ENCODE data around the gene PHETA1.
"Not testable (repeated sequence)": the region's sequence is repeated elsewhere in the genome, so short reads cannot be mapped to it uniquely, and the experiment has no call there.

Gene PHETA1

DNA sequence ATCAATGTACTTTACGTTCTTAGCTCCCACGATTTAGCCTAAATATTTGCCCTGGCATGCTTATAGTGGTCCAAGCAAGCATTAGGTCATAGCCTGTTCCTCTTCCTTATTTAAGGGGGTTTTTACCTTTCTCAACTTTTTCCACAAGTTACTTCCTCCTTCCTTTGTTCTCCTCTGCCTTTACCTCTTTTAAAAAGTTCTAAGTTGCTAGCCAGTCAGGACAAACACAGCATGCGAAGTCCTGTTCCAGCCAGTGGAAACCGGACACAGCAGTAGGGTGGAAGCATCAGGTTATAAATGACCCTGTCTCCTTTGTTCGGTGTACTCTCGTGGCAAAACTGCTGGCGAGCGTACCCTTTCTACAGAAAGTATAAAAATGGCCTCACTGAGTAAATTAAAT lies 28.2 kb downstream of the PHETA1 start:
- DNase-seq, H3K36me3 Mint-ChIP-seq, H3K4me3 Mint-ChIP-seq, H3K27ac Mint-ChIP-seq, H3K9me3 Mint-ChIP-seq, CTCF ChIA-PET, H3K4me1 Mint-ChIP-seq: not testable (repeated sequence)
- H3K27me3 Mint-ChIP-seq = peaks cover 13% of the 10 kb centered on the region

DNA sequence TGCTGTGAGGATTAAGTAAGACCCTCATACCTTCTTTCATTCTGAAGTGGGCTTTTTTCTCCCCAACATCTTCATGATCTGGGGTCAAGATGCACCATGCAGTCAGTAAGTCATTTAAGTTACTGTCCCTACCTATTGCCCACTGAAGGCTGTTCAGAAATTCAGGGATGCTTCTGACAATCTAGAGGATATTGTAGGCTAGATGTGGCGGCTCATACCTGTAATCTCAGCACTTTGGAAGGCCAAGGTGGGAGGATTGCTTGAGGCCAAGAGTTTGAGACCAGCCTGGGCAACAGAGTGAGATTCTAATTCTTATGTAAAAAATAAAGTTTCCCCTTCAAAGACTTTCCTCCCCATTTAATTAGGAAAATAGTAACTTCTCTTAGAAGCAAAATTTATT lies 28.7 kb downstream of the PHETA1 start:
- Mint-ChIP-seq H3K9me3 (no peaks in the 10 kb centered on the region), H3K4me3 (no peak overlapping the region), H3K36me3 (no peaks in the 10 kb centered on the region), H3K27ac (no peak overlapping the region), H3K27me3 (peaks cover 13% of the 10 kb centered on the region), H3K4me1 (no peaks in the 10 kb centered on the region)
- no peak for DNase-seq
- CTCF ChIA-PET = interaction anchor here (1.9 kb wide), 1 partner anchor 56 kb away, joined by 5 read pairs; no protein-coding TSS in a partner anchor

- Mint-ChIP-seq H3K4me1 (no peaks in the 10 kb centered on the region), H3K27me3 (peaks cover 15% of the 10 kb centered on the region), H3K27ac (no peak overlapping the region), H3K9me3 (no peaks in the 10 kb centered on the region), H3K36me3 (no peaks in the 10 kb centered on the region), H3K4me3 (no peak overlapping the region)
- no peak for DNase-seq
- CTCF ChIA-PET = interaction anchor here (1.0 to 1.9 kb wide), 2 partner anchors 26 to 57 kb away, joined by 3 to 5 read pairs; no protein-coding TSS in a partner anchor
Measured at GRCh38 chr12:111339321-111339938, 29.5 kb downstream of the PHETA1 start.

DNA sequence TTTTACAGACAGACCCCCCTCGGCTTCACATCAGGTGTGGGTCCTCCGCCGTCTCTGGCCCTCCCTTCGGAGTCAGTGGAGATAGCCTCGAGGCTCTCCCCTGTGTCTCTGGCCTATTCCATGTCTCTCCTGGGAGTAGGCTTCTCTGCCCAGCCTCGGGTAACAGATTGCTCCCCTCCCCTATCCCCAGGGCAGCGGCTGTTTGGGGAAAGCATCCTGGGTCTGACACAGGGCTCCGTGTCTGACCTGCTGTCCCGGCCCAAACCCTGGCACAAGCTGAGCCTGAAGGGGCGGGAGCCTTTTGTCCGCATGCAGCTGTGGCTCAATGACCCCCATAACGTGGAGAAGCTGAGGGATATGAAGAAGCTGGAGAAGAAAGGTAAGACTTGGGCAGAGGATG lies 30.8 kb downstream of the PHETA1 start:
- Mint-ChIP-seq H3K4me1 (no peaks in the 10 kb centered on the region), H3K4me3 (no peak overlapping the region), H3K9me3 (no peaks in the 10 kb centered on the region), H3K27ac (no peak overlapping the region), H3K36me3 (no peaks in the 10 kb centered on the region), H3K27me3 (peaks cover 16% of the 10 kb centered on the region)
- CTCF ChIA-PET = interaction anchor here (1.9 kb wide), 1 partner anchor 58 kb away, joined by 5 read pairs; no protein-coding TSS in a partner anchor
- DNase-seq = no peak

GRCh38 chr12:111337371-111337770 lies 31.5 kb downstream of the PHETA1 start:
- H3K4me3 Mint-ChIP-seq = no peak overlapping the region
- CTCF ChIA-PET = no interaction called here
- peaks cover 17% of the 10 kb centered on the region for H3K27me3 Mint-ChIP-seq
- no peak for DNase-seq
- H3K4me1 Mint-ChIP-seq = no peaks in the 10 kb centered on the region
- no peak overlapping the region for H3K27ac Mint-ChIP-seq
- H3K9me3 Mint-ChIP-seq = no peaks in the 10 kb centered on the region
- H3K36me3 Mint-ChIP-seq = no peaks in the 10 kb centered on the region

DNA sequence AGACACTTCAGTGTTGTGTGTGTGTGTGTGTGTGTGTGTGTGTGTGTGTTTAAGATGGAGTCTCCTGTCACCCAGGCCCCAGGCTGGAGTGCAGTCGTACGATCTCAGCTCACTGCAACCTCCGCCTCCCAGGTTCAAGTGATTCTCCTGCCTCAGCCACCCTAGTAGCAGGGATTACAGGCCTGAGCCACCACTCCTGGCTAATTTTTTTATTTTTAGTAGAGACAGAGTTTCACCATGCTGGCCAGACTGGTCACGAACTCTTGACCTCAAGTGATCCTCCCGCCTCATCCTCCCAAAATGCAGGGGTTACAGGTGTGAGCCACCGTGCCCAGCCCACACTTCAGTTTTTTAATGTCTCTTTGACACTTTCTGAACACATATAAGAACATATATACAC lies 32.5 kb downstream of the PHETA1 start:
- H3K4me3 Mint-ChIP-seq, DNase-seq, H3K27ac Mint-ChIP-seq, CTCF ChIA-PET, H3K4me1 Mint-ChIP-seq, H3K9me3 Mint-ChIP-seq, H3K36me3 Mint-ChIP-seq: not testable (repeated sequence)
- H3K27me3 Mint-ChIP-seq = peaks cover 16% of the 10 kb centered on the region

DNA sequence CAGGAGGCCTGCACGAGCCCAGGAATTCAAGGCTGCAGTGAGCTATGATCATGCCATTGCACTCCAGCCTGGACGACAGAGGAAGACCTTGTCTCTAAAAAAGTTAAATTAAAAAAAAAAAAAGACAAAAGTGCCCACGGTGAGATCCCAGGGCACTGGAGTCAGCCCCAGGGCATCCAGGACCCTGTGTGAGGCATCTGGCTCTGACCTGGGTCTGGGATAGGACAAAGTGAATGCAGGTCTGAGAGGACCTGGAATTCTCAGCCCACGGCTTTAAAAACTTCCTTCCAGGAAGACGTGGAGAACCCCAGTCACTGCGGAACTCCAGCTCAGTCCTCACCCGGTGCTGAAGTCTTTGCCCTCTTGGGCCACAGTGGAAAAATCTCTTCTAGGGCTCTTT lies 33.1 kb downstream of the PHETA1 start:
- Mint-ChIP-seq H3K36me3 (no peaks in the 10 kb centered on the region), H3K4me3 (no peak overlapping the region), H3K9me3 (no peaks in the 10 kb centered on the region), H3K27me3 (peaks cover 13% of the 10 kb centered on the region), H3K4me1 (no peaks in the 10 kb centered on the region), H3K27ac (no peak overlapping the region)
- DNase-seq = no peak
- CTCF ChIA-PET = no interaction called here

DNA sequence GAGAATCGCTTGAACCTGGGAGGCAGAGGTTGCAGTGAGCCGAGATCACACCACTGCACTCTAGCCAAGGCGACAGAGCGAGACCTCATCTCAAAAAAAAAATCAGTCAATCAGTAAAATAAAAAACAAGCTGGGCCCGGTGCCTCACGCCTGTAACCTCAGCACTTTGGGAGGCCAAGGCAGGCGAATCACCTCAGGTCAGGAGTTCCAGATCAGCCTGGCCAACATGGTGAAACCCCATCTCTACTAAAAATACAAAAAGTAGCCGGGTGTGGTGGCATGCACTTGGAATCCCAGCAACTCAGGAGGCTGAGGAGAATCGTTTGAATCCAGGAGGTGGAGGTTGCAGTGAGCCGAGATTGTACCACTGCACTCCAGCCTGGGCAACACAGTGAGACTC lies 33.6 kb downstream of the PHETA1 start:
- H3K9me3 Mint-ChIP-seq, H3K27ac Mint-ChIP-seq, H3K36me3 Mint-ChIP-seq, H3K4me1 Mint-ChIP-seq, CTCF ChIA-PET, H3K4me3 Mint-ChIP-seq, DNase-seq: not testable (repeated sequence)
- H3K27me3 Mint-ChIP-seq = peaks cover 13% of the 10 kb centered on the region

DNA sequence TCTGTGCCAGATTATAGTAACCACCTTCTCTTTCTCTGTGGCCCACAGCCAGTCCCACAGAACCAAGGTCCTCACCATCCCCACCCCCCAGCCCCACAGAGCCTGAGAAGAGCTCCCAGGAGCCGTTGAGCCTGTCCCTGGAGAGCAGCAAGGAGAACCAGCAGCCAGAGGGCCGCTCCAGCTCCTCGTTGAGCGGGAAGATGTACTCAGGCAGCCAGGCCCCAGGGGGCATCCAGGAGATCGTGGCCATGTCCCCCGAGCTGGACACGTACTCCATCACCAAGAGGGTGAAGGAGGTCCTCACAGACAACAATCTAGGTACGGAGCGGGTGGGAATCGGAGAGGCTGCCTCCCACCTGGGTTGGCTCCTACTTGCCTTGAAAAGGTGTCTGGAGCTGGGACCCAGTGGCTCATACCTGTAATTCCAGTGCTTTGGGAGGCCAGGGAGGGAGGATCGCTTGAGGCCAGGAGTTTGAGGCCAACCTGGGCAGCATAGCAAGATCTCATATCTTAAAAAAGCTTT lies 34.4 kb downstream of the PHETA1 start:
- CTCF ChIA-PET = no interaction called here
- Mint-ChIP-seq H3K4me1 (no peaks in the 10 kb centered on the region), H3K9me3 (no peaks in the 10 kb centered on the region), H3K4me3 (no peak overlapping the region), H3K36me3 (no peaks in the 10 kb centered on the region), H3K27me3 (peaks cover 13% of the 10 kb centered on the region), H3K27ac (no peak overlapping the region)
- no peak for DNase-seq

DNA sequence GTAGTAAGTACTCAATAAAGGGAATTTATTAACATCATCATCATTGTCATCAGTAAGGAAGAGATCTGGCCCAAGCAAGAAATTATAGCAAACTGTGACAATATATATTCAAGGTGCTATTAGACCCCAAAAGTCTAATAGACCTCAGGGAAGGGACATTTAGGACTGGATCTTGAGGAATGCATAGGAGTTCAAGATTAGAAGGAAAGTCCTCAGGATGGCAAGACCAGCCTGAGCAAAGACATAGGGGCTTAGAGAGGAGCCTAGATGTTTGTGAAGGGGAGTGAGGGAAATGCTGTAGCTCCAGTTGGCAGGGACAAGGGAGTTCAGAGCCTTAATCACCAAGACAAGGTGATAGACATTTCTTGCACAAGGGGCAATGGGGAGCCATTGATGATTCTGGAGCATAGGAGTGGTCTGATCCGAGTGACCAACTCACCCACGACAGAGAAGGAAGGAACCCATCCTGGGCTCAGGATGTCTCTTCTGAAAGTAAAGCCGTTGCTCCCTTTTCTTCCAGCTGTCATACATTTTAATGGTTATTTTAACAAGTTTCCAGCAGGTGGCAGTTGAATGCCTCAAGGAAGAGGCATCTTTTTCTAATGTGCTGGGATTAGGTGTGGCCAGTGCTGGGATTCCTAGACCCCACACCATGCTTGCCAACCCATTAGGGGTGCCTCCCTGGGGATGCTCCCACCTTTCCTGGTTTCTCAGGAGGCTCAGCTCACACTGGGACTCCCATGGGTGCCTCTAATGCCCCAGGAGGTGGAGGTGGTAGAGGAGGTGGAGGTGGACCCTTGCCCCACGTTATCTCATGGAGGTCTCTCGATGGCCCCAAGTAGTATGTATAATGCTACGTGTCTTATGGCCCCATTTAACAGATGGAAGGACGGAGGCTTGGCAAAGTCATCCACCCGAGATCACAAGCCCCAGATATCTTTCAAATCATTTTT lies 37.8 kb downstream of the PHETA1 start:
- peaks cover 16% of the 10 kb centered on the region for H3K27me3 Mint-ChIP-seq
- DNase-seq = no peak
- peaks cover 2% of the 10 kb centered on the region for H3K9me3 Mint-ChIP-seq
- no peaks in the 10 kb centered on the region for H3K36me3 Mint-ChIP-seq
- CTCF ChIA-PET = interaction anchor here (0.6 to 2.1 kb wide), 6 partner anchors 11 to 481 kb away, joined by 3 to 7 read pairs (median 5); no protein-coding TSS in a partner anchor
- H3K27ac Mint-ChIP-seq = no peak overlapping the region
- H3K4me1 Mint-ChIP-seq = no peaks in the 10 kb centered on the region
- H3K4me3 Mint-ChIP-seq = no peak overlapping the region

DNA sequence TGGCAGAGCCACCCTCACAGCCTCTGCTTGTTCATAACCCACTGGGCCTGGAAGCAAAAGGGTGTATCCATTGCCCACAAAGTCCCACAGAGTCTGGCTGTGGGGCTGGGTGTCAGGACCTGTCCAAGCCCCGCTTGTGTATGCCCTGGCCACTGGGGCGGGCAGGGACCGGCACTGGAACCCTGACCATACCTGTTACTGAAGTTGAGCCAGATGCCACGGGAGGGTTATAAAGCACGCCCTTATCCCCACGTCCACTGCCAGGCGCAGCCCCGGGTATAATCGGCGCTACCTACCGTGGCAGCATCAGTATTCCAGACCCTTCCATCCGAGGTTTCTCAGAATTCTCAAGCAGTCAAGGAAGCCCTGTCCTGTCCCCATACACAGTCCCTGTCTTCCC lies 40.8 kb downstream of the PHETA1 start:
- Mint-ChIP-seq H3K4me1 (no peaks in the 10 kb centered on the region), H3K27me3 (peaks cover 11% of the 10 kb centered on the region), H3K4me3 (no peak overlapping the region), H3K36me3 (no peaks in the 10 kb centered on the region), H3K9me3 (peaks cover 2% of the 10 kb centered on the region), H3K27ac (no peak overlapping the region)
- DNase-seq = no peak
- CTCF ChIA-PET = no interaction called here

- H3K9me3 Mint-ChIP-seq = peaks cover 2% of the 10 kb centered on the region
- no peak for DNase-seq
- CTCF ChIA-PET = no interaction called here
- H3K4me3 Mint-ChIP-seq = no peak overlapping the region
- no peaks in the 10 kb centered on the region for H3K36me3 Mint-ChIP-seq
- no peaks in the 10 kb centered on the region for H3K4me1 Mint-ChIP-seq
- peaks cover 6% of the 10 kb centered on the region for H3K27me3 Mint-ChIP-seq
- H3K27ac Mint-ChIP-seq = no peak overlapping the region
Measured at GRCh38 chr12:111327474-111327873, 41.4 kb downstream of the PHETA1 start.

GRCh38 chr12:111322336-111323250 lies 46.3 kb downstream of the PHETA1 start:
- no peaks in the 10 kb centered on the region for H3K27me3 Mint-ChIP-seq
- DNase-seq = no peak
- no peak overlapping the region for H3K27ac Mint-ChIP-seq
- peaks cover 2% of the 10 kb centered on the region for H3K9me3 Mint-ChIP-seq
- no peak overlapping the region for H3K4me3 Mint-ChIP-seq
- H3K4me1 Mint-ChIP-seq = no peaks in the 10 kb centered on the region
- CTCF ChIA-PET = no interaction called here
- no peaks in the 10 kb centered on the region for H3K36me3 Mint-ChIP-seq

GRCh38 chr12:111321317-111321716 lies 47.6 kb downstream of the PHETA1 start:
- CTCF ChIA-PET = interaction anchor here (0.6 to 2.3 kb wide), 2 partner anchors 10 to 239 kb away, joined by 3 to 5 read pairs; no protein-coding TSS in a partner anchor
- H3K4me1 Mint-ChIP-seq = no peaks in the 10 kb centered on the region
- no peaks in the 10 kb centered on the region for H3K36me3 Mint-ChIP-seq
- no peak overlapping the region for H3K27ac Mint-ChIP-seq
- no peaks in the 10 kb centered on the region for H3K27me3 Mint-ChIP-seq
- no peaks in the 10 kb centered on the region for H3K9me3 Mint-ChIP-seq
- no peak overlapping the region for H3K4me3 Mint-ChIP-seq
- DNase-seq = no peak

All from activated naive CD4-positive, alpha-beta T cell treated with anti-CD3 and anti-CD28 coated beads, Interleukin-2, amount 10 ng/mL, durations not matched to agents 7 days and 5 days (primary cell).